K562 (cell line): ENCODE results near the gene MDM4. TPM values are rescaled to one million over a fixed set of nuclear protein-coding genes. Genes with fewer than 3 reads are reported as not detected.

ENCODE experiments used
- CCNT2 ChIP-seq: IDR thresholded peaks from 2 replicates; pipeline ENCODE4 v1.6.1; 2011; ENCODE audit warnings: borderline replicate concordance, low read depth, mild to moderate bottlenecking, moderate library complexity, mixed read lengths, low read length; ENCODE audit not compliant: insufficient read length; ENCODE audit errors: extremely low read depth
- E2F1 ChIP-seq: sonication (generic); formaldehyde crosslinking; IDR thresholded peaks from 2 replicates; pipeline ENCODE4 v1.8.1; 2023; ENCODE audit warnings: mild to moderate bottlenecking, missing genetic modification reagents, moderate library complexity
- HBP1 ChIP-seq: fragments of 450-650 bp; formaldehyde crosslinking; IDR thresholded peaks from 2 replicates; pipeline ENCODE4 v1.4.0; 2022; ENCODE audit warnings: missing genetic modification characterization
- HDGF ChIP-seq: fragments of 450-650 bp; IDR thresholded peaks from 2 replicates; pipeline ENCODE4 v1.6.1; 2016
- KHSRP ChIP-seq: fragments of 450-650 bp; IDR thresholded peaks from 2 replicates; pipeline ENCODE4 v1.6.1; 2017
- MYBL2 ChIP-seq, 2 experiments: fragments of 450-650 bp in 1 of 2; sonication (generic) in 1 of 2; formaldehyde crosslinking in 1 of 2; IDR thresholded peaks; 2 replicates each; pipeline versions ENCODE4 v1.6.1 to v1.8.1; 2017 to 2022; ENCODE audit warnings: borderline replicate concordance in 1 of 2, inconsistent platforms in 1 of 2, low read depth in 1 of 2, mild to moderate bottlenecking in 1 of 2, missing genetic modification reagents in 1 of 2, moderate library complexity in 1 of 2
- POLR2B ChIP-seq: fragments of 450-650 bp; IDR thresholded peaks from 2 replicates; pipeline ENCODE4 v1.6.1; 2018; ENCODE audit warnings: low read depth; ENCODE audit not compliant: partially characterized antibody
- POU5F1 ChIP-seq: fragments of 150-350 bp; IDR thresholded peaks from 2 replicates; pipeline ENCODE4 v1.6.1; 2014; ENCODE audit warnings: borderline replicate concordance, low read length, low read depth, mild to moderate bottlenecking; ENCODE audit not compliant: partially characterized antibody
- ZBTB1 ChIP-seq: sonication (generic); formaldehyde crosslinking; IDR thresholded peaks from 2 replicates; pipeline ENCODE4 v1.8.1; 2023; ENCODE audit warnings: missing genetic modification reagents, low read depth, mild to moderate bottlenecking, borderline replicate concordance
- ZNF282 ChIP-seq: sonication (generic); formaldehyde crosslinking; IDR thresholded peaks from 2 replicates; pipeline ENCODE4 v1.8.1; 2023; ENCODE audit warnings: missing genetic modification reagents
- ZNF740 ChIP-seq, 3 experiments: fragments of 200-800 bp in 1 of 3; sonication (Bioruptor generic) in 1 of 3; sonication (generic) in 1 of 3; formaldehyde crosslinking in 1 of 3; IDR thresholded peaks; 2 replicates each; pipeline versions ENCODE4 v1.6.1 to v1.8.0; 2016 to 2022; ENCODE audit warnings: mild to moderate bottlenecking in 2 of 3, missing compliant biosample characterization in 2 of 3, missing genetic modification characterization in 2 of 3, missing genetic modification reagents in 1 of 3
- polyA plus RNA-seq, 8 experiments: library from polyadenylated mRNA; depleted of rRNA in 4 of 8; stranded (reverse) in 5 of 8; unstranded in 3 of 8; fragments of >200 nt; fragmentation: Nextera tagmentation in 2 of 8; fragmentation: Illumina TruSeq in 1 of 8; extraction: Ambion mirVana in 2 of 8; extraction: Trizol in 1 of 8; gene quantifications; 2 replicates each; pipeline versions ENCODE4 v1.2.1 to v1.2.3, GENCODE V29; 2011 to 2014; ENCODE audit warnings: inconsistent platforms in 1 of 8, missing spikeins in 1 of 8
- total RNA-seq, 7 experiments: library from RNA; depleted of rRNA in 6 of 7; stranded (reverse); fragments of >200 nt in 6 of 7; fragmentation: Illumina TruSeq in 2 of 7; extraction: Trizol in 2 of 7; gene quantifications; 2 replicates each; pipeline versions ENCODE4 v1.2.1 to v1.2.3, GENCODE V29; 2011 to 2021; ENCODE audit warnings: low replicate concordance in 1 of 7

MDM4 gene
- total and polyA plus RNA-seq, 9 of the 15 experiments (the other 6 are each of a cell fraction or from before 2014, with no cell fraction given), result 3.3 to 61.7 (median 21.2) TPM

- TF ChIP-seq ZBTB1 (CRISPR knock-in tag) (no peak), KHSRP (no peak), ZNF282 (CRISPR knock-in tag) (no peak), MYBL2 (IDR thresholded peaks at IDR 0.05; ENCODE audit: low read depth) (no peak), MYBL2 (CRISPR knock-in tag; IDR thresholded peaks at IDR 0.05; ENCODE audit: borderline replicate concordance) (no peak), E2F1 (CRISPR knock-in tag) (no peak), HDGF (no peak), HBP1 (CRISPR knock-in tag) (no peak), POLR2B (no peak), ZNF740 (CRISPR knock-in tag; IDR thresholded peaks at IDR 0.05) (no peak), ZNF740 (tag; IDR thresholded peaks at IDR 0.05) (no peak), POU5F1 (no peak), CCNT2 (no peak)
- TF ChIP-seq, all 486 proteins: peak for 138
Measured at GRCh38 chr1:204506969-204507316, 9.3 kb upstream of the MDM4 start (continued).
